ENCODE measurements around the gene R3HDM4.
"Not testable (repeated sequence)": the region's sequence is repeated elsewhere in the genome, so short reads cannot be mapped to it uniquely, and the experiment has no call there.

The R3HDM4 gene

GRCh38 chr19:892243-892893 lies 20.7 kb downstream of the R3HDM4 start:
- no peak for DNase-seq (ENCODE audit: low spot score)

- not testable (repeated sequence) for DNase-seq (ENCODE audit: low spot score)
These were observed 21.4 kb downstream of the R3HDM4 start for GRCh38 chr19:891421-892200.

GRCh38 chr19:890831-891230 lies 22.2 kb downstream of the R3HDM4 start:
- DNase-seq (ENCODE audit: low spot score): no peak

GRCh38 chr19:889662-890295 lies 23.2 kb downstream of the R3HDM4 start:
- DNase-seq (ENCODE audit: low spot score): no peak

GRCh38 chr19:888581-889385 lies 24.2 kb downstream of the R3HDM4 start:
- DNase-seq (ENCODE audit: low spot score): no peak

- no peak for DNase-seq (ENCODE audit: low spot score)
These were observed 25.4 kb downstream of the R3HDM4 start for GRCh38 chr19:887599-887998.

GRCh38 chr19:887072-887471 lies 25.9 kb downstream of the R3HDM4 start:
- DNase-seq (ENCODE audit: low spot score): no peak

- DNase-seq (ENCODE audit: low spot score): no peak
These were observed 27.3 kb downstream of the R3HDM4 start for GRCh38 chr19:885536-886224.

- DNase-seq (ENCODE audit: low spot score): no peak
These were observed 28.4 kb downstream of the R3HDM4 start for GRCh38 chr19:884420-885211.

GRCh38 chr19:883661-884211 lies 29.3 kb downstream of the R3HDM4 start:
- no peak for DNase-seq (ENCODE audit: low spot score)

- no peak for DNase-seq (ENCODE audit: low spot score)
These were observed 30.0 kb downstream of the R3HDM4 start for GRCh38 chr19:882871-883497.

- no peak for DNase-seq (ENCODE audit: low spot score)
These were observed 31.5 kb downstream of the R3HDM4 start for GRCh38 chr19:881385-882071.

- no peak for DNase-seq (ENCODE audit: low spot score)
These were observed 33.1 kb downstream of the R3HDM4 start for GRCh38 chr19:879711-880438.

GRCh38 chr19:878751-879561 lies 34.1 kb downstream of the R3HDM4 start:
- DNase-seq (ENCODE audit: low spot score): not testable (repeated sequence)

- not testable (repeated sequence) for DNase-seq (ENCODE audit: low spot score)
These were observed 34.9 kb downstream of the R3HDM4 start for GRCh38 chr19:877992-878660.

- DNase-seq (ENCODE audit: low spot score): no peak
These were observed 36.2 kb downstream of the R3HDM4 start for GRCh38 chr19:876780-877314.

- DNase-seq (ENCODE audit: low spot score): no peak
These were observed 36.9 kb downstream of the R3HDM4 start for GRCh38 chr19:876089-876488.
